ENCODE data around the gene OXSR1.
A peak's percentile ranks its signal among the peaks of the same experiment; 100 is the strongest.

The OXSR1 gene

GRCh38 chr3:38149708-38150107 lies 15.6 kb upstream of the OXSR1 start:
- H3K4me3 ChIP-seq (ENCODE audit: low read length): no peak overlapping the region
- TF ChIP-seq CTCF (conservative IDR thresholded peaks at IDR 0.05; ENCODE audit: low read length): no peak
- DNase-seq (ENCODE audit: low read depth): no peak

- H3K4me3 ChIP-seq (ENCODE audit: low read length): no peak overlapping the region
- DNase-seq (ENCODE audit: low read depth): no peak
- no peak for TF ChIP-seq CTCF (conservative IDR thresholded peaks at IDR 0.05; ENCODE audit: low read length)
Measured at GRCh38 chr3:38150780-38151528, 14.4 kb upstream of the OXSR1 start.

- no peak overlapping the region for H3K4me3 ChIP-seq (ENCODE audit: low read length)
- DNase-seq (ENCODE audit: low read depth): no peak
- TF ChIP-seq CTCF (conservative IDR thresholded peaks at IDR 0.05; ENCODE audit: low read length): no peak
Measured at GRCh38 chr3:38151667-38152265, 13.6 kb upstream of the OXSR1 start.

- H3K4me3 ChIP-seq (ENCODE audit: low read length): no peak overlapping the region
- TF ChIP-seq CTCF (conservative IDR thresholded peaks at IDR 0.05; ENCODE audit: low read length): no peak
- DNase-seq (ENCODE audit: low read depth): no peak
Measured at GRCh38 chr3:38152609-38153008, 12.7 kb upstream of the OXSR1 start.

- no peak for TF ChIP-seq CTCF (conservative IDR thresholded peaks at IDR 0.05; ENCODE audit: low read length)
- no peak for DNase-seq (ENCODE audit: low read depth)
- H3K4me3 ChIP-seq (ENCODE audit: low read length): no peak overlapping the region
Measured at GRCh38 chr3:38153221-38153620, 12.1 kb upstream of the OXSR1 start.

- no peak for TF ChIP-seq CTCF (conservative IDR thresholded peaks at IDR 0.05; ENCODE audit: low read length)
- no peak overlapping the region for H3K4me3 ChIP-seq (ENCODE audit: low read length)
- DNase-seq (ENCODE audit: low read depth): peak; percentile 85
Measured at GRCh38 chr3:38154033-38154494, 11.3 kb upstream of the OXSR1 start.
